Mesothelial cell of epicardium (in vitro differentiated cells): ENCODE data around the gene EMC8. TPM values are rescaled to one million over a fixed set of nuclear protein-coding genes. Genes with fewer than 3 reads are reported as not detected.

Source experiments
- DNase-seq, 2 experiments: peaks; one replicate each; pipeline ENCODE4 v3.0.0; 2021; ENCODE audit warnings: low spot score in 2 of 2; ENCODE audit not compliant: unreplicated experiment in 2 of 2
- H3K27ac Mint-ChIP-seq: 2 replicates; pipeline ENCODE4 v1.8.0; 2021; ENCODE audit warnings: mixed read lengths
- H3K27me3 Mint-ChIP-seq: 2 replicates; pipeline ENCODE4 v1.8.0; 2021; ENCODE audit warnings: low read depth, mixed read lengths
- H3K36me3 Mint-ChIP-seq: 2 replicates; pipeline ENCODE4 v1.8.0; 2021; ENCODE audit warnings: mixed read lengths
- H3K4me1 Mint-ChIP-seq: 2 replicates; pipeline ENCODE4 v1.8.0; 2021; ENCODE audit warnings: mixed read lengths
- H3K4me3 Mint-ChIP-seq: 2 replicates; pipeline ENCODE4 v1.8.0; 2021; ENCODE audit warnings: mild to moderate bottlenecking, moderate library complexity, mixed read lengths
- H3K9me3 Mint-ChIP-seq: 2 replicates; pipeline ENCODE4 v1.8.0; 2021; ENCODE audit warnings: mixed read lengths
- CTCF ChIP-seq: fragments of 200-600 bp; sonication (generic); IDR thresholded peaks from one replicate; pipeline ENCODE4 v1.5.0; 2021; ENCODE audit warnings: antibody characterized with exemption; ENCODE audit not compliant: unreplicated experiment
- total RNA-seq: library from RNA; stranded (reverse); gene quantifications from 3 replicates; pipeline ENCODE4 v1.2.1, GENCODE V29; 2021

The EMC8 gene
- total RNA-seq, 1 donor from 2014 or later: 28.7 TPM

GRCh38 chr16:85777583-85778310 lies 21.6 kb downstream of the EMC8 start:
- Mint-ChIP-seq H3K27ac (no peak overlapping the region), H3K36me3 (peaks cover 18% of the 10 kb centered on the region), H3K9me3 (no peaks in the 10 kb centered on the region), H3K4me1 (no peaks in the 10 kb centered on the region), H3K4me3 (no peak overlapping the region), H3K27me3 (no peaks in the 10 kb centered on the region)
- TF ChIP-seq CTCF: no peak
- DNase-seq: no peak

GRCh38 chr16:85774811-85775210 lies 24.5 kb downstream of the EMC8 start:
- no peak for TF ChIP-seq CTCF
- H3K27ac Mint-ChIP-seq: no peak overlapping the region
- no peaks in the 10 kb centered on the region for H3K27me3 Mint-ChIP-seq
- H3K36me3 Mint-ChIP-seq: peaks cover 18% of the 10 kb centered on the region
- no peaks in the 10 kb centered on the region for H3K4me1 Mint-ChIP-seq
- H3K9me3 Mint-ChIP-seq: no peaks in the 10 kb centered on the region
- DNase-seq: no peak
- no peak overlapping the region for H3K4me3 Mint-ChIP-seq

- Mint-ChIP-seq H3K27me3 (no peaks in the 10 kb centered on the region), H3K27ac (no peak overlapping the region), H3K4me1 (no peaks in the 10 kb centered on the region), H3K36me3 (peaks cover 15% of the 10 kb centered on the region), H3K4me3 (no peak overlapping the region), H3K9me3 (no peaks in the 10 kb centered on the region)
- DNase-seq: no peak
- TF ChIP-seq CTCF: no peak
These were observed 25.2 kb downstream of the EMC8 start for GRCh38 chr16:85774136-85774535.

- Mint-ChIP-seq H3K4me1 (no peaks in the 10 kb centered on the region), H3K36me3 (peaks cover 11% of the 10 kb centered on the region), H3K4me3 (no peak overlapping the region), H3K27me3 (no peaks in the 10 kb centered on the region), H3K27ac (no peak overlapping the region), H3K9me3 (no peaks in the 10 kb centered on the region)
- no peak for TF ChIP-seq CTCF
- DNase-seq: no peak
These were observed 26.3 kb downstream of the EMC8 start for GRCh38 chr16:85773044-85773443.

- Mint-ChIP-seq H3K4me1 (no peaks in the 10 kb centered on the region), H3K36me3 (peaks cover 7% of the 10 kb centered on the region), H3K9me3 (no peaks in the 10 kb centered on the region), H3K4me3 (no peak overlapping the region), H3K27me3 (peaks cover 8% of the 10 kb centered on the region), H3K27ac (no peak overlapping the region)
- no peak for TF ChIP-seq CTCF
- DNase-seq: no peak
These were observed 28.6 kb downstream of the EMC8 start for GRCh38 chr16:85770741-85771140.
